Ovary (tissue), 3 donors: ENCODE measurements around the gene IL24.

Source experiments
- CTCF ChIP-seq, 3 donors: fragments of 450-650 bp in 2 of 3; fragments of 200-600 bp in 1 of 3; IDR thresholded peaks; one replicate each; pipeline versions ENCODE4 v1.5.1 to v1.8.0; 2016 to 2022; ENCODE audit warnings: antibody characterized with exemption in 3 of 3, mild to moderate bottlenecking in 1 of 3
- POLR2A ChIP-seq: fragments of 450-650 bp; IDR thresholded peaks from one replicate; pipeline ENCODE4 v1.6.1; 2017; ENCODE audit warnings: antibody characterized with exemption, mild to moderate bottlenecking, moderate library complexity
- donor health status: DM: no; HTN: no; CAD: no.

GRCh38 chr1:206901944-206902343, 4.7 kb downstream of the IL24 start:
- TF ChIP-seq CTCF (IDR thresholded peaks at IDR 0.05) (no peak), POLR2A (no peak)
